ENCODE results near the gene HIKESHI. TPM values are rescaled to one million over a fixed set of nuclear protein-coding genes. Genes with fewer than 3 reads are reported as not detected.

Gene HIKESHI
- total RNA-seq, 2 donors from 2014 or later: 67.5 to 76.3 TPM

- no peak for DNase-seq
- no peak overlapping the region for H3K4me3 ChIP-seq (ENCODE audit: low read length)
- Mint-ChIP-seq H3K36me3 (ENCODE audit: low read depth) (no peaks in the 10 kb centered on the region), H3K27ac (no peak overlapping the region), H3K4me1 (peaks cover 7% of the 10 kb centered on the region), H3K9me3 (peaks cover 13% of the 10 kb centered on the region), H3K4me3 (no peak overlapping the region), H3K27me3 (ENCODE audit: insufficient read depth) (peaks cover 9% of the 10 kb centered on the region)
- H3K9ac ChIP-seq (ENCODE audit: extremely low read depth, low read length, poor library complexity, severe bottlenecking): no peak overlapping the region
- no peaks in the 10 kb centered on the region for H3K4me1 ChIP-seq (ENCODE audit: control insufficient read depth, insufficient read depth, low read length)
- no peaks in the 10 kb centered on the region for H3K36me3 ChIP-seq (ENCODE audit: control insufficient read depth, insufficient read depth, low read length)
- TF ChIP-seq CTCF (conservative IDR thresholded peaks at IDR 0.05): no peak
- WGBS, 2 experiments (ENCODE audit: insufficient coverage in 1 of 2, insufficient read length in 1 of 2): 86 to 95% methylated on average over 4 to 6 of the region's 6 CpGs
- H3K27me3 ChIP-seq (ENCODE audit: control insufficient read depth, insufficient read depth, low read length, poor library complexity, severe bottlenecking): no peaks in the 10 kb centered on the region
- no peak overlapping the region for H3K27ac ChIP-seq (ENCODE audit: low read depth, low read length)
- H3K9me3 ChIP-seq (ENCODE audit: control insufficient read depth, low read length): peaks cover 8% of the 10 kb centered on the region
These were observed 69.0 kb downstream of the HIKESHI start for GRCh38 chr11:86370922-86371594.

- TF ChIP-seq CTCF (conservative IDR thresholded peaks at IDR 0.05): no peak
- peaks cover 23% of the 10 kb centered on the region for H3K9me3 Mint-ChIP-seq
- H3K36me3 ChIP-seq (ENCODE audit: control insufficient read depth, insufficient read depth, low read length): no peaks in the 10 kb centered on the region
- no peak for DNase-seq
- H3K4me3 ChIP-seq (ENCODE audit: low read length): no peak overlapping the region
- H3K36me3 Mint-ChIP-seq (ENCODE audit: low read depth): no peaks in the 10 kb centered on the region
- H3K27me3 Mint-ChIP-seq (ENCODE audit: insufficient read depth): peaks cover 9% of the 10 kb centered on the region
- H3K9ac ChIP-seq (ENCODE audit: extremely low read depth, low read length, poor library complexity, severe bottlenecking): no peak overlapping the region
- H3K9me3 ChIP-seq (ENCODE audit: control insufficient read depth, low read length): peaks cover 18% of the 10 kb centered on the region
- WGBS, 2 experiments (ENCODE audit: insufficient coverage in 1 of 2, insufficient read length in 1 of 2): 95 to 100% methylated on average over 1 of the region's 1 CpG
- no peak overlapping the region for H3K27ac Mint-ChIP-seq
- H3K27me3 ChIP-seq (ENCODE audit: control insufficient read depth, insufficient read depth, low read length, poor library complexity, severe bottlenecking): no peaks in the 10 kb centered on the region
- H3K4me1 ChIP-seq (ENCODE audit: control insufficient read depth, insufficient read depth, low read length): no peaks in the 10 kb centered on the region
- H3K4me1 Mint-ChIP-seq: peaks cover 7% of the 10 kb centered on the region
- H3K27ac ChIP-seq (ENCODE audit: low read depth, low read length): no peak overlapping the region
- no peak overlapping the region for H3K4me3 Mint-ChIP-seq
These were observed 70.0 kb downstream of the HIKESHI start for GRCh38 chr11:86372041-86372440.

GRCh38 chr11:86372586-86372985 is 70.5 kb downstream of the HIKESHI start:
- H3K27me3 ChIP-seq (ENCODE audit: control insufficient read depth, insufficient read depth, low read length, poor library complexity, severe bottlenecking): no peaks in the 10 kb centered on the region
- no peaks in the 10 kb centered on the region for H3K4me1 ChIP-seq (ENCODE audit: control insufficient read depth, insufficient read depth, low read length)
- no peaks in the 10 kb centered on the region for H3K36me3 Mint-ChIP-seq (ENCODE audit: low read depth)
- H3K9me3 ChIP-seq (ENCODE audit: control insufficient read depth, low read length): peaks cover 23% of the 10 kb centered on the region
- H3K27me3 Mint-ChIP-seq (ENCODE audit: insufficient read depth): peaks cover 9% of the 10 kb centered on the region
- H3K9me3 Mint-ChIP-seq: peaks cover 23% of the 10 kb centered on the region
- no peak overlapping the region for H3K9ac ChIP-seq (ENCODE audit: extremely low read depth, low read length, poor library complexity, severe bottlenecking)
- DNase-seq: no peak
- no peak for TF ChIP-seq CTCF (conservative IDR thresholded peaks at IDR 0.05)
- no peak overlapping the region for H3K4me3 ChIP-seq (ENCODE audit: low read length)
- H3K36me3 ChIP-seq (ENCODE audit: control insufficient read depth, insufficient read depth, low read length): no peaks in the 10 kb centered on the region
- H3K4me3 Mint-ChIP-seq: no peak overlapping the region
- H3K27ac ChIP-seq (ENCODE audit: low read depth, low read length): no peak overlapping the region
- no peak overlapping the region for H3K27ac Mint-ChIP-seq
- peaks cover 8% of the 10 kb centered on the region for H3K4me1 Mint-ChIP-seq

Measured in endodermal cell (in vitro differentiated cells).